ENCODE results near the gene STK10.

DNA sequence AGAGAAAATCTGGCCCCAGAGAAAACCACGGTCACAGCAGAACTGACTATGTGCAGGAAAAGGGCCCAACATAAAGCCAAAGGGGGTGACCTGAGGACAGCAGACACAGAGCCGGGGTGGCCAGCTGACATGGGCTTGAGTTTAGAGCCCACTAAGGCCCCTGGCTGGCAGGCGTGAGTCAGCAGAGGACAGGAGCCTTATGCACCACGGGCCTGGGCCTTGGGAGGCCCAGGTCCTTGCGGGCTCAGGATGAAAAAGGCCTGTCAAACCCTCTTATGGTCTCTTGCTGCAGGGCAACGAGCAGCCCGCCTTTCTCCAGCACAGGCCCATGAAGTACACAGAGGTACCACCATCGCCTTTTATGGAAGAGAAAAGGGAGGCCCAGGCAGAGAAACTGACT lies 19.7 kb downstream of the STK10 start:
- TF ChIP-seq, protein P1, sequence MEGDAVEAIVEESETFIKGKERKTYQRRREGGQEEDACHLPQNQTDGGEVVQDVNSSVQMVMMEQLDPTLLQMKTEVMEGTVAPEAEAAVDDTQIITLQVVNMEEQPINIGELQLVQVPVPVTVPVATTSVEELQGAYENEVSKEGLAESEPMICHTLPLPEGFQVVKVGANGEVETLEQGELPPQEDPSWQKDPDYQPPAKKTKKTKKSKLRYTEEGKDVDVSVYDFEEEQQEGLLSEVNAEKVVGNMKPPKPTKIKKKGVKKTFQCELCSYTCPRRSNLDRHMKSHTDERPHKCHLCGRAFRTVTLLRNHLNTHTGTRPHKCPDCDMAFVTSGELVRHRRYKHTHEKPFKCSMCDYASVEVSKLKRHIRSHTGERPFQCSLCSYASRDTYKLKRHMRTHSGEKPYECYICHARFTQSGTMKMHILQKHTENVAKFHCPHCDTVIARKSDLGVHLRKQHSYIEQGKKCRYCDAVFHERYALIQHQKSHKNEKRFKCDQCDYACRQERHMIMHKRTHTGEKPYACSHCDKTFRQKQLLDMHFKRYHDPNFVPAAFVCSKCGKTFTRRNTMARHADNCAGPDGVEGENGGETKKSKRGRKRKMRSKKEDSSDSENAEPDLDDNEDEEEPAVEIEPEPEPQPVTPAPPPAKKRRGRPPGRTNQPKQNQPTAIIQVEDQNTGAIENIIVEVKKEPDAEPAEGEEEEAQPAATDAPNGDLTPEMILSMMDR (conservative IDR thresholded peaks at IDR 0.05 in 1 of 2, IDR thresholded peaks at IDR 0.05 in 1 of 2; ENCODE audit: extremely low read depth in 1 of 2, insufficient read depth in 1 of 2, low read depth in 1 of 2, low read length in 2 of 2), result no peak
- TF ChIP-seq EZH2 (IDR thresholded peaks at IDR 0.05; ENCODE audit: borderline replicate concordance, low read length), result no peak
